ENCODE measurements around the gene ITGB3BP.

DNA sequence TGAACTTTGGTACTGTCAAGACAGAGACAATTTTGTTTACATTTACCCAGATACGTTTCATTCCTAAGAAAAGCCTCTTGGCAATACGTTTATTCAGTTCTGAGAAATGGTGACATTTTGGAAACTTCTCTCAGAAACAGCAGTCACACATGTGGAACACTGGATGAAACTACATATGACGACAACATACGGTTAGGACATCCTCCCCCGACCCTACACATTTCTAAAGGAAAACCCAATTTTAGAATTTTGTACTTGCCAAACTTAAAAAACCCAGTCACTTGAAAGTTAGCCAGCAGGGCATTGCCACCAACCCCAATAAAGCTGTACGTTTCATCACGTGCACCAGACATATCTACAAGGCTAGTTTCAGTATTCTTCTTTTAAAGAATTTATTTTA lies 56.8 kb downstream of the ITGB3BP start:
- TF ChIP-seq CHD1 (IDR thresholded peaks at IDR 0.05; ENCODE audit: low read depth, low read length) (no peak), POLR2A (IDR thresholded peaks at IDR 0.05; ENCODE audit: low read depth, low read length) (no peak), MAFK (IDR thresholded peaks at IDR 0.05; ENCODE audit: low read depth, low read length) (no peak), CEBPB (IDR thresholded peaks at IDR 0.05; ENCODE audit: low read depth, low read length) (no peak), RCOR1 (IDR thresholded peaks at IDR 0.05; ENCODE audit: insufficient replicate concordance, low read length) (no peak), MAZ (IDR thresholded peaks at IDR 0.05; ENCODE audit: borderline replicate concordance, low read depth, low read length) (no peak)
- TF ChIP-seq, protein P1, sequence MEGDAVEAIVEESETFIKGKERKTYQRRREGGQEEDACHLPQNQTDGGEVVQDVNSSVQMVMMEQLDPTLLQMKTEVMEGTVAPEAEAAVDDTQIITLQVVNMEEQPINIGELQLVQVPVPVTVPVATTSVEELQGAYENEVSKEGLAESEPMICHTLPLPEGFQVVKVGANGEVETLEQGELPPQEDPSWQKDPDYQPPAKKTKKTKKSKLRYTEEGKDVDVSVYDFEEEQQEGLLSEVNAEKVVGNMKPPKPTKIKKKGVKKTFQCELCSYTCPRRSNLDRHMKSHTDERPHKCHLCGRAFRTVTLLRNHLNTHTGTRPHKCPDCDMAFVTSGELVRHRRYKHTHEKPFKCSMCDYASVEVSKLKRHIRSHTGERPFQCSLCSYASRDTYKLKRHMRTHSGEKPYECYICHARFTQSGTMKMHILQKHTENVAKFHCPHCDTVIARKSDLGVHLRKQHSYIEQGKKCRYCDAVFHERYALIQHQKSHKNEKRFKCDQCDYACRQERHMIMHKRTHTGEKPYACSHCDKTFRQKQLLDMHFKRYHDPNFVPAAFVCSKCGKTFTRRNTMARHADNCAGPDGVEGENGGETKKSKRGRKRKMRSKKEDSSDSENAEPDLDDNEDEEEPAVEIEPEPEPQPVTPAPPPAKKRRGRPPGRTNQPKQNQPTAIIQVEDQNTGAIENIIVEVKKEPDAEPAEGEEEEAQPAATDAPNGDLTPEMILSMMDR (conservative IDR thresholded peaks at IDR 0.05; ENCODE audit: low read depth, low read length): no peak
